PC-3 (cell line): ENCODE results near the gene URB1.
"Not testable (repeated sequence)": the region's sequence is repeated elsewhere in the genome, so short reads cannot be mapped to it uniquely, and the experiment has no call there.

Source experiments
- CTCF ChIP-seq: fragments of 300-600 bp; sonication (generic); conservative IDR thresholded peaks from 2 replicates; pipeline ENCODE4 v1.5.1; 2017; ENCODE audit warnings: antibody characterized with exemption, low read depth, mild to moderate bottlenecking, low read length
- EZH2 ChIP-seq: fragments of 300-600 bp; sonication (generic); IDR thresholded peaks from one replicate; pipeline ENCODE4 v1.6.1; 2017; ENCODE audit warnings: antibody characterized with exemption, mild to moderate bottlenecking, low read length; ENCODE audit not compliant: unreplicated experiment
- EZH2phosphoT487 ChIP-seq: fragments of 300-600 bp; sonication (generic); IDR thresholded peaks from 2 replicates; pipeline ENCODE4 v1.6.1; 2018; ENCODE audit warnings: mild to moderate bottlenecking, antibody characterized with exemption, low read length, borderline replicate concordance

- TF ChIP-seq CTCF, EZH2, EZH2phosphoT487: not testable (repeated sequence)
These were observed 2.1 kb downstream of the URB1 start for GRCh38 chr21:32390537-32391224.
